Astrocyte of the cerebellum (primary cell): ENCODE measurements around the gene PDE7B.

ENCODE experiments used
- DNase-seq: peaks from one replicate; pipeline ENCODE4 v3.0.0-alpha.2; 2011; ENCODE audit warnings: low read depth
- H3K4me3 ChIP-seq: 2 replicates; pipeline ENCODE4 v1.5.1; 2011; ENCODE audit warnings: mild to moderate bottlenecking, low read depth, low read length, moderate library complexity
- in situ Hi-C: cut with HindIII; loops from 2 replicates; pipeline ENCODE4 v1.10.0; 2017; ENCODE audit warnings: low sequenced_read_pairs
- TF ChIP-seq, protein P1 (sequence below): IDR thresholded peaks from 2 replicates; pipeline ENCODE4 v1.5.1; 2012; ENCODE audit warnings: low read length, low read depth, moderate library complexity, mild to moderate bottlenecking; ENCODE audit errors: missing control alignments

The PDE7B gene

GRCh38 chr6:136076496-136076895, 225.0 kb downstream of the PDE7B start:
- DNase-seq = no peak
- in situ Hi-C loops = no loop called here
- TF ChIP-seq, protein P1, sequence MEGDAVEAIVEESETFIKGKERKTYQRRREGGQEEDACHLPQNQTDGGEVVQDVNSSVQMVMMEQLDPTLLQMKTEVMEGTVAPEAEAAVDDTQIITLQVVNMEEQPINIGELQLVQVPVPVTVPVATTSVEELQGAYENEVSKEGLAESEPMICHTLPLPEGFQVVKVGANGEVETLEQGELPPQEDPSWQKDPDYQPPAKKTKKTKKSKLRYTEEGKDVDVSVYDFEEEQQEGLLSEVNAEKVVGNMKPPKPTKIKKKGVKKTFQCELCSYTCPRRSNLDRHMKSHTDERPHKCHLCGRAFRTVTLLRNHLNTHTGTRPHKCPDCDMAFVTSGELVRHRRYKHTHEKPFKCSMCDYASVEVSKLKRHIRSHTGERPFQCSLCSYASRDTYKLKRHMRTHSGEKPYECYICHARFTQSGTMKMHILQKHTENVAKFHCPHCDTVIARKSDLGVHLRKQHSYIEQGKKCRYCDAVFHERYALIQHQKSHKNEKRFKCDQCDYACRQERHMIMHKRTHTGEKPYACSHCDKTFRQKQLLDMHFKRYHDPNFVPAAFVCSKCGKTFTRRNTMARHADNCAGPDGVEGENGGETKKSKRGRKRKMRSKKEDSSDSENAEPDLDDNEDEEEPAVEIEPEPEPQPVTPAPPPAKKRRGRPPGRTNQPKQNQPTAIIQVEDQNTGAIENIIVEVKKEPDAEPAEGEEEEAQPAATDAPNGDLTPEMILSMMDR = no peak
- H3K4me3 ChIP-seq = no peak overlapping the region

DNA sequence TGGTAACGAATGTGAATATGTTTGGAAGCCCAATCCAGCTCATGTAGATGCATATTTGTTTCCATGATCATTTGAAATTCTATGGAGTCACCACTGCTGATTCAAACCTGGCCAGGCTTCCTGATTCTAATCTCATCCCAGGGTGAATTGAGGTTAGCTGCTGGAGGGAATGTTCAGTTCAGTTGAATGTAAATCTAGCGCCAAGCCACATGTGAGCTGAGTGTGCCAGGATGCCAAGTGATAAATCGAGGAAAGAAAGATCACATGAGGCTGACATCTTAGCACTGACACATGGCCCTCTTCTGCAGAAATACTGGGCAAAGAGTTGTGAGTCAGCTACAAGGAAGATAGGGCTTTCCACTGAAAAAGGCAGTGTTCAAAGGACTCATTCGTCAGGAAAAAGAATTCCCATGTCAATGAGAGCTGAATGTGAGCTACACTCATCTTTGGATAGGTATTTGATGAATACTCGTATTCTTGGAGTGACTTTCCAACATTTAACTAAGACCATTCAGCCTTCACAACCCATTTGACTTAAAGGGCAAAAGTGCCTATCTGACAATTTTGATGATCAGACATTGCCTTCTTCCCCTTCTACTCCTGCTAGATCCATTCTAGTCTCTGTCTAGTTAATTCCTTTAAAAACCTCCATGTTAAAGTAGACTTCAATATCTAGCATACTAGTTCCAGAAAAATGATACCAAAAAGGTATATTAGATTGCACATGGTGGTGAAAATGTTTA, 226.5 kb downstream of the PDE7B start:
- no peak overlapping the region for H3K4me3 ChIP-seq
- in situ Hi-C loops = no loop called here
- TF ChIP-seq, protein P1 = no peak
- DNase-seq = peak; percentile 91

GRCh38 chr6:136079701-136080565, 228.4 kb downstream of the PDE7B start:
- H3K4me3 ChIP-seq = no peak overlapping the region
- in situ Hi-C loops = no loop called here
- no peak for DNase-seq
- TF ChIP-seq, protein P1 = no peak

GRCh38 chr6:136083540-136083939, 232.0 kb downstream of the PDE7B start:
- in situ Hi-C loops = no loop called here
- H3K4me3 ChIP-seq = no peak overlapping the region
- no peak for DNase-seq
- TF ChIP-seq, protein P1 = no peak

DNA sequence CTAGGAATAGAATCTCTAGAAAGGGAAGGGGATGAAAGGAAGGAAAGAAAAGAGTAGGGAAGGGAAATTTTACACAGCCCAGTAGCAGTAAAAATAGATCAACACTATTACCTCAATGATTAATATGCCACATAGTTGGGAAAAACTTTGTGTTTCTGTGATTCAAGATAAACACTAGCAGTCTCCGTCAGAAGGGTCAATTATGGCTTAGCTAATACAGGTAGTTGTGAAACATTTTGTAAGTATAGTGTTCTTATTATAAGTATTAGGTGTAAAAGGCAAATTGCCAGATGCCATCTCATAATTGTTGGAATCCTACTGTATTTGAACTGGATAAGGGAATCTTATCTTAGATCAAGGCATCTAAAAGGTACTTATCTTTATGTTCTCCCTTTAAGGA, 232.9 kb downstream of the PDE7B start:
- DNase-seq = no peak
- H3K4me3 ChIP-seq = no peak overlapping the region
- TF ChIP-seq, protein P1 = no peak
- in situ Hi-C loops = no loop called here

GRCh38 chr6:136085370-136086115, 234.0 kb downstream of the PDE7B start:
- no peak overlapping the region for H3K4me3 ChIP-seq
- in situ Hi-C loops = no loop called here
- DNase-seq = peak; percentile 59
- TF ChIP-seq, protein P1 = no peak
